HG03196 (cell line): Measurements from ENCODE around the gene CCM2L.

Experiments used
- ATAC-seq: cut with Tn5 transposase; IDR thresholded peaks from one replicate; pipeline ENCODE4 v1.9.1; 2021; ENCODE audit not compliant: unreplicated experiment

CCM2L gene

GRCh38 chr20:32056708-32057483 lies 46.7 kb downstream of the CCM2L start:
- no peak for ATAC-seq

- no peak for ATAC-seq
These were observed 47.5 kb downstream of the CCM2L start for GRCh38 chr20:32057656-32058184.

GRCh38 chr20:32059189-32059588 lies 49.0 kb downstream of the CCM2L start:
- ATAC-seq: no peak

GRCh38 chr20:32062776-32063170 lies 52.5 kb downstream of the CCM2L start:
- no peak for ATAC-seq

- ATAC-seq: no peak
These were observed 53.5 kb downstream of the CCM2L start for GRCh38 chr20:32063695-32064094.

GRCh38 chr20:32064667-32065066 lies 54.4 kb downstream of the CCM2L start:
- no peak for ATAC-seq

- ATAC-seq: no peak
These were observed 57.1 kb downstream of the CCM2L start for GRCh38 chr20:32067234-32067821.

GRCh38 chr20:32068174-32068573 lies 57.9 kb downstream of the CCM2L start:
- no peak for ATAC-seq

GRCh38 chr20:32069711-32070110 lies 59.5 kb downstream of the CCM2L start:
- no peak for ATAC-seq

GRCh38 chr20:32070282-32070681 lies 60.0 kb downstream of the CCM2L start:
- ATAC-seq: no peak

GRCh38 chr20:32070690-32071213 lies 60.5 kb downstream of the CCM2L start:
- ATAC-seq: no peak

GRCh38 chr20:32071395-32072167 lies 61.3 kb downstream of the CCM2L start:
- ATAC-seq: no peak

- ATAC-seq: no peak
These were observed 62.0 kb downstream of the CCM2L start for GRCh38 chr20:32072168-32072750.

- no peak for ATAC-seq
These were observed 65.3 kb downstream of the CCM2L start for GRCh38 chr20:32075534-32075933.

GRCh38 chr20:32077190-32077589 lies 67.0 kb downstream of the CCM2L start:
- no peak for ATAC-seq

GRCh38 chr20:32078322-32078721 lies 68.1 kb downstream of the CCM2L start:
- ATAC-seq: no peak

GRCh38 chr20:32078791-32079190 lies 68.6 kb downstream of the CCM2L start:
- no peak for ATAC-seq

GRCh38 chr20:32079655-32080109 lies 69.4 kb downstream of the CCM2L start:
- no peak for ATAC-seq

- no peak for ATAC-seq
These were observed 70.5 kb downstream of the CCM2L start for GRCh38 chr20:32080783-32081182.
